ENCODE measurements around the gene PGAP3.

- no peak for TF ChIP-seq CTCF (IDR thresholded peaks at IDR 0.05; ENCODE audit: low read depth, low read length)
- TF ChIP-seq MAX (IDR thresholded peaks at IDR 0.05; ENCODE audit: low read depth, low read length) = no peak
These were observed 11.9 kb upstream of the PGAP3 start, which contains the start of gene ERBB2 for GRCh38 chr17:39699818-39700147.
